Adipose tissue (tissue), 3 donors: ENCODE results near the gene MYO5A. TPM values are rescaled to one million over a fixed set of nuclear protein-coding genes. Genes with fewer than 3 reads are reported as not detected.

ENCODE experiments used
- H3K27ac ChIP-seq: one replicate; pipeline ENCODE4 v1.5.1; 2013; ENCODE audit warnings: low read depth, low read length
- WGBS, 3 donors: extraction: QIAGEN DNeasy Blood & Tissue Kit; methylation state at CpG; one replicate each; pipeline ENCODE4 v1.1.7; 2013; 5-methylcytosine and 5-hydroxymethylcytosine counted together
- polyA plus RNA-seq, 3 donors: library from polyadenylated mRNA; stranded (reverse); fragments of 200-250 nt; gene quantifications; one replicate each; pipeline ENCODE4 v1.2.3, GENCODE V29; 2013
- donor health status: healthy with polysubstance abuse.
- donor health status: Bipolar disorder and iron deficiency.
- donor health status: healthy.

The MYO5A gene
- polyA plus RNA-seq, 3 donors: 3.0 to 10.1 (median 9.1) TPM

DNA sequence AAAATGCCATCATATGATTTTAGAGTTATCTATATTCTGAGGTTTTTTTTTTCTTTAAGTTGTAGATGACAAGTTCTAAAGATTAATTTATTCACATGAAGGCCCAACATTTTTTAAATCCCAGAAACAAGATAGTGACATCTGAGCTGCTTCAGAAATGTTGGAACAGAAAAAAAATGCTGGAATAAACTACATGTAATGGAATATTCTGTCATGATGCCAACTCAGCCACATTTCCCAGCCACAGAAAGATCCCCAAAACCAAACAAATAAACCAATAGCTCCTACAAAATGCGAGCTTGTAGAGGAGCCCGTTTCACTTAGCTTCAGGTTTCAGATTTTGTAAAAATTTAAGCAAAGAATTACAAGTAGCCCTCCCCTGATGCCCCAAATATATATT is 122.1 kb downstream of the MYO5A start:
- WGBS, 3 donors: 93 to 97% (median 95%) methylated on average over 2 of the region's 2 CpGs
- H3K27ac ChIP-seq: no peak overlapping the region

DNA sequence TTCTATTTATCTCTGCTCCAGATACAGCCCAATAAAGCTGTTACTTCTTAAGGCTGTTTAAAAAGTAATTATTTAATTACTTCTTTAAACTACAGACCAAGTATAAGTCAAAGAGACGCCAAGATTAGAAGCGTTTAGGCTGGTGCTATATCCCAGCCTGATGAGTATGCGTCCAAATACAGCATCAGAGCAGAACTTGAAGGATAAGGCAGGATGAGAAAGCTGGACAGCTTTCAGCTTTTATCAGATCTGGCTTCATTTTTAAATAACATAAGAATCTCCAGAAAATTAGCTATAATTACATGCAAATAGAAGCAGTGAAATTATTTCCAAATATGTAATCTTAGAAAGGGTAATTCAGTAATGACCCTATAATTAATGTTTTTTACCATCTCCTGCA is 122.8 kb downstream of the MYO5A start:
- no peak overlapping the region for H3K27ac ChIP-seq
- WGBS, 3 donors: 70 to 92% (median 85%) methylated on average over 3 of the region's 3 CpGs

DNA sequence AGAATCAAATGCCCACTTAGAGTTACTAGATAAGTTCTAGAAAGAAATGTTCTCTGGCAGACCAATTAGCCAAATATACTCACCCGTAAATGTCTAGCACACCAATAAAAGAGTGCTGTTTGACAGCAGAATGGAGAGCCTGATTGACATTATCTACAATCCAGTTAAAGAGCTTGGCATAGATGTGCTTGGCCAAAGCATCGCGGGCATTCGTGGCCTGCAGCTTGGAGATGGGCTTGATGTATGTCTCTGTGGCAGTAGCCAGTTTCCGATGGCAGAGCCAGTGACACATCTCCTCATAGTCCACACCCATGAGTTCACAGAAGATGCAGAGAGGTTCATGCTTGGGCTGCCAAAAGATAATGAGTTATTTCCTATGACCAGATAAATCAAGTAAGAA is 131.6 kb downstream of the MYO5A start:
- WGBS, 3 donors: 94 to 95% (median 95%) methylated on average over 5 of the region's 5 CpGs

DNA sequence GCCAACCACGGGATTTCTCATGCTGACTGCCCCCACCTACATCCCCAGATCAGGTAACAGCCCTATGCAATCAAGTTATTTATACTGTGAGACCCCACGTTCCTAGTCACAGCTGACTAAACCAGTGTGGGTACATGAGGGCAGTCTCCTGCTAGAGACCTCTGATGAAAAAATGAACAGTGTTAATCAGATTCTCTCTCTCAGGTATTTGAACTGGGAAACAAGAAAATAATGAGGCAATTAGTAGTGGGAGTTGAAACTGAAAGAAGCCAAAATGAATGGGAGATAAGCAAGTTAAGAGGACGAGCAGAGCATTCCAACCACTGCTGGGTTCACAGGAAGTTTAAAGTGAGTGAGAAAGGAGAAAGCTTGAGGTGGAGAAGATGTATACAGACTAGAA is 134.6 kb downstream of the MYO5A start:
- 64 to 69% (median 69%) methylated on average over 3 of the region's 3 CpGs for WGBS, 3 donors
- no peak overlapping the region for H3K27ac ChIP-seq

More for the DNA sequence above, 131.6 kb downstream of the MYO5A start:
- no peak overlapping the region for H3K27ac ChIP-seq

DNA sequence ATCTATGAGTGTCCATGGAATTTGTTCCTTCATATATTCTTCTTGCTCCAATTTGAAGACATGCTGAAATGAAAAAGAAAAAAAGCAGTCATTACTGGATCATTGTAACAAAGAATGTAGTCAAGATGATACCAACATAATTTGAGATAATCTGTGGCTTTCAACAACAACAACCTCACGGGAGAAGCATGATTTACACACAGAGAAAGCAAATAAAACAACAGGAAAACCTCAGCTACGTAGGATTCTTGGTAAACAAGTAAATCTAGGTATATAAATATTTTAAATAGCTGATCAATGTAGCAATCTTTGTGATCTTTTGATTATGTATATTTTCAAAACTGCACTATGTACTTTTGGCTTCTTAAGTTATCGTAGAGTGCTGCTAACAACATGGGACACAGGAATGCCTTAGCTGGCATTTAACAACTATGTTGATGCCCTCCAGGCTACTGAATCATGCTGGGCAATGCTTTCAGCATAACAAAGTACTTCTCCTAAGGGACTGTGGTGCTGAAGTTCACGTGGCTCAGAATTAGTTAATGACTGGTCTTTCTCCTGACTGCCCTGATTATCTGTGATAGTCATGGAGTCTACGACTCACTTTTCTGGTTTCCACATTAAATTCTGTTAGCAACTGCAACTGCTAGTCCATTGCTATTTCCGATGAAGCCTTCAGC is 136.5 kb downstream of the MYO5A start:
- no peak overlapping the region for H3K27ac ChIP-seq
- WGBS, 3 donors: 80 to 86% (median 81%) methylated on average over 6 of the region's 6 CpGs

DNA sequence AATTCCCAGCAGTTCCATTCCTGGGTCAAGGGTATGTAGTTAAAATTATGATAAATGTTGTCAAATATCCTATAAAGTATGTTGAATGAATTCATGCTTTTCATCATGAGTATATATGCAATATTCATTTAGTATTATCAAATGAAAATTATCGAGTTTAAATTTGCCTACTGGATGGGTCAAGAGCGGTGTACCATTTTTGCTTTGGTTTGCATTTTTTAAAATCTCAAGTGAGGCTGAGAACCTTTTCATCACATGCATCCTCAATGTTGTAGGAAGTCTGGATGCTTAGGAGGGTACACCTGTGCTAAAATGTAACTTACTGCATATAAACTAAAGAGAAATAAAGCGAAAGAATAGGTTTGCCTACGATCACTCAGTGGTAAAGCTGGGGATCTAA is 137.6 kb downstream of the MYO5A start:
- 97% methylated on average over 4 of the region's 4 CpGs for WGBS, 3 donors

DNA sequence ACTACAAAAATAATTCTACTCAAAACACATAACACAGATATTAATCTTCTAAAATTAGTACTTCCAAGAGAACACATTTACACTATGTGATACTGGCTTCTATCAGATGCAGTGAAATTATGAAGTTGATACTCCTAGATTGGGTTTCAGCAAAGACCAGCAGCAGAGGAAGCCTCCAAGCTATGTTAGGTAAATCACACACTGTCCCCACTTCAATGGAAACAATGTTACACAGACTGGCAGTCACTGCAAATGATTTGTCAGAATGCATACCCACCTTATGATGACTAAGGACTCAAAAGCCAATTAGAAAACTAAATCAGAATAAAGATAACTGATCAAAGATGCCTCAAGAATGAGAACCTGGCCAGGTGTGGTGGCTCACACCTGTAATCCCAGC is 143.0 kb downstream of the MYO5A start:
- no peak overlapping the region for H3K27ac ChIP-seq

More for the DNA sequence above, 137.6 kb downstream of the MYO5A start:
- H3K27ac ChIP-seq: no peak overlapping the region

DNA sequence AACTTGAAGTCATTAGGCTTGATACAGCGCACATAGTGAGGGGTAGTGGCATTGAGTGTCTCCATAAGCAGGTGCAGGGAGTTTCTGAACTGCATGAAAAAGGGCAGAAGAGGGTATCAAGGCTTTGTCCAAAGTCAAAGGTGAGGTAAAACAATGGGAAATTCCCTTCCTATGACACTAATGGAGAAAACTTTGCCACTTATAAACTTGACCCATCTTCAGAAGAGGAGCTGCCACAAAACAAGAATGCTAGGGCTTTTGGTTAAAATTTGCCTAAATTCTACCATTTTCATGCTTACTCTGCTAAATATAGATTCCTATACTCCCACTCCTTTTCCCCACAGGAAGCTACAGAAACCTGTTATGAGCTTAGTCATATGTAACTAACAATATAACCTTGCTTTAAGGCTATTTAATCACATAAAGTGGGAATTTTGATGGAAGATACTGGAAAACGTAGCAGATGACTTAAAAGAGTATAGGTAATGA is 145.5 kb downstream of the MYO5A start:
- 93 to 96% (median 95%) methylated on average over 2 of the region's 2 CpGs for WGBS, 3 donors
- H3K27ac ChIP-seq: no peak overlapping the region

DNA sequence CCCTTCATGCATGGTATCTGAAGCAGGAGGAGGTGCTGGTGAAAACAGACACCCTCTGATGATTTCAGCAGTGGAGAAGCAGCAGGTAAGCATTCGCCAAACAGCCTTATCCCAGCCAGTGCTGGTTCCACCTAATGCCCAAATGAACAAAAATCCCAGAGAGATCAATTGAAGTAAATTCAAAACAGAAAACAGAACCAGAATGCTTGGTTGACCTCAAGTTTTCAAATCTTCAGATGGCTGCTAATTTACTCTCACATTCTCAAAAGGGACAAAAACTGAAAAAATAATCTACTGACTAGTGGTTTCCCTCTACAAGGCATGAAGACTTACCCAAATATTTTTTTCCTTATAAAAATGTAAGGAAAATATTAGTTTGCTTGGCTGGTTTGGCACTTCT is 146.0 kb downstream of the MYO5A start:
- 97 to 100% (median 98%) methylated on average over 1 of the region's 1 CpG for WGBS, 3 donors

DNA sequence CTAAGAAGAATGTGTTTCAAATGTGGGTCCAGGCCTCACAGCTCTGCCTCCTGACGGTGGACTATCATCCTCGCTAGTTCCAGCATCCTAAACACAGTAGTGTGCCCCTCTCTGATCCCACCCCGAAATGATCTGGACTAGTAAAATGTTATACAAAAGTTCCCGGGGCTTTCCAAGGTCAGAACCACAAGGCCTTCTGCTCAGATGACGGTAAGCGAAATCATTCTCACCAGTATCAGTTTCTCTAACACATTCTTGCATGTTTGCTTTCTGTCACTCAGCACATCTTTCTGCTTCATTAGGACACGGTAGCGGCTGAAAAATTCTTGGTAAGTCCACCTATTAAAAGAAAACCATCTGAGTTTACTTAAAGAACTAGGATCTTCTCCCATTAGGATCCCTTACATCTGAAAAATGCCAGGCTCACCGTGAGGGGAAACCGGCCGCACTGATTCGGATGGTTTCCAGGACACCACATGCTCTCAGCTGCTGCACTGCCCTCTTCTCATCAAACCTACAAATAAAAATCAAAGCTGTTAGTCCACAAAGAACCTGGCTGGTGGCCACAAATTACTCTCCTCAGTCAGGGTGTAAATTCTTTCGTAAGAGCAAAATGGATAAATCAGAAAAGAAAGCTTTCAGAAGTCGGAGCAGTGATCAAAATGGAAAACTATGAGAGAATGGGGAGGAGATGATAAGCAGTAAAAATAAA is 149.1 kb downstream of the MYO5A start:
- 82 to 85% (median 84%) methylated on average over 14 of the region's 14 CpGs for WGBS, 3 donors

More for the DNA sequence above, 146.0 kb downstream of the MYO5A start:
- no peak overlapping the region for H3K27ac ChIP-seq

DNA sequence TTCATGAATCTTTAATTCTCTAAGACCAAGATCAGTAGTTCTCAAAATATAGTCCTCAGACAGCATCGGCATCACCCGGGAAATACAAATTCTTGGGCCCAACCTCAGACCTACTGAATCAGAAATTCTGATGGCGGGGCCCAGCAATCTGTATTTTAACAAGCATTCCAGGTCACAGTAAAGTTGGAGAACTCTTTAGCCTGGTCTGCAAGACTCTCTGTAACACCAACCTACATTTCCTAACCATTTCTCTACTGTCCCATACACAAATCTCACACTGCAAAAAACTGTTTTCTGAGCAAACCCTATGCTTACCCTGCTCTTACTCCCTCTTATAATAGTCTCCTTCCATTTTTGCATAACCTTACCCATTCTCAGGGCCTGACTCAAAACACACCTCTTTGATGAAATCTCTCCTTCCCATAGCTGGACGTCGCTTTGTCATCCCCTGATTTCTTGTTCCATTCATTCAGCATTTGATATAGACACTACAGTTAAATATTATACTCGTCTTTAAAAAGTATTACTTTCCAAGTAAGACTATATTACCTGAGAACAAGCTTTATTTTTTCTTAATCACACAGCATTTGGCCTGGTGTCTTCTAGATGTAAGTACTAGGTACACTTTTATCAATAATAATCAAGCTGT is 149.8 kb downstream of the MYO5A start:
- WGBS, 3 donors: 86 to 97% (median 92%) methylated on average over 6 of the region's 6 CpGs
- H3K27ac ChIP-seq: no peak overlapping the region

More for the DNA sequence above, 149.1 kb downstream of the MYO5A start:
- H3K27ac ChIP-seq: no peak overlapping the region

DNA sequence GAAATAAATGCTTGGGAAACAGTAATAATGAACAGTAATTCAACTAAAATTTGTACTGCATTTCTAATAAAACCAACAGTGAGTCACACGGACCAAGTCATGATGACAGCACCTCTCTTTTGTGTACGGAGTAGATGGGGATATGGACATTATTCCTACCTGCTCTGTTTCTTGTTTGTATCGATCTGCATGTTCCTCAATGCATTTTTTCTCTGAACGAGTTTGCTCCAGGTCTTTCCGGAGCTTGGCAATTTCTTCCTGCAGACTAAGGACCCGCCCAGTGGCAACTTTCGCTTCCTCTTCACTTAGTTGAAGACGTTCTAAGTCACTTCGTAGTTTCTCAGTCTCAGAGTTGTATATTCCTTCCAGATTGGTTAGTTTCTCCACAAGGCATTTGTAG is 158.7 kb downstream of the MYO5A start:
- 79 to 93% (median 87%) methylated on average over 9 of the region's 9 CpGs for WGBS, 3 donors
- H3K27ac ChIP-seq: no peak overlapping the region

DNA sequence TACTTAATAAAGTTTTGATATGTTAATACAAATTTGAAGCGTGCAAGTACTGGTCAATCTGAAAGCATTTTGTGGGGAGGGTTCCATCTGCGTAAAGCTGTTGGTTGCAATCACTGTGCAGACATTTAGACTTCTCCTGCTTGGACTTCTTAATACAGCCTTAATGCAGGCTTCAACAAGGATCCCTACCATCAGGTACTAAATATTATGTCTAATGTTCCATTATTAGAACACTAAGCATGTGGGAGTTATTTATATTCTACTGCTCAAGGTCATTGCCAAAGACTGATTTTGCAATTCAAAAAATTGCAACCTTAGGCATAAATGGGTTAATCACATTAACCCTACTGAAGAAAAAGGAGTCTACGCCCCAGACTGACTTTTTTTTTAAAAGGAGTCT is 159.2 kb downstream of the MYO5A start:
- WGBS, 3 donors: 92 to 98% (median 93%) methylated on average over 3 of the region's 3 CpGs
- no peak overlapping the region for H3K27ac ChIP-seq

DNA sequence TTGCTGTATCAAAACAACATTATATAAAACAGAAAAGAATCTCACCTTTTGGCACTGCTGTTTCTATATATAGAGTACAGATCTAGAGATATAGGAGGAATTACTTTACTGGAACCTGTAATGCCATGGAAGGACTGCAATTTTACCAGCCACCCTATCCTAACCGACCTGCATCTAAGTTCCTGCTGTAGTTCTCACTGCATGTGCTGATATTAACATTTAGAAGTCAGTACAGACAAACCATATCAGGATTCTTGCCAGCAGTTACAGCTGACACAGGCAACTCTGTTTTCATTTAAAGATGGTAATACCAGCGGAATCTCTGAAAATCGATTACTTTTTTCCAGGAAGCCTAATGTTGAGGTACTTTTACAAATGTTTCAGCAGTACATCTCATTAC is 159.7 kb downstream of the MYO5A start:
- no peak overlapping the region for H3K27ac ChIP-seq
- WGBS, 3 donors: 88 to 98% (median 90%) methylated on average over 3 of the region's 3 CpGs

DNA sequence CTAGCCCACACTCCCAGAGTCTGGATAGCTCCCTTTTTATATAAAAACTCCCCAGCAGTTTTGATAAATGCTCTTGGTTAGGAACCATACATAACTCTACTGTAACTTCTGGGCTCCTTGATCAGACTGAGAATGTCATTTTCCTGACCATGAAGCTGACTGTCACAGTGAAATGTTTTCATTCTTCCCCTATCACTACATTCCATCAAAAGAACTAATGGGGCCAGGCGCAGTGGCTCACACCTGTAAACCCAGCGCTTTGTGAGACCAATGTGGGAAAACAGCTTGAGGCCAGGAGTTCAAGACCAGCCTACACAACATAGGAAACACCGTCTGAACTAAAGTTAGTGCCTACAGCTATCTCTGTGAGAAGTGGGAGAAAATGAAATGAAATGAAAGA is 160.3 kb downstream of the MYO5A start:
- WGBS, 3 donors: 87 to 94% (median 93%) methylated on average over 3 of the region's 3 CpGs
- no peak overlapping the region for H3K27ac ChIP-seq

DNA sequence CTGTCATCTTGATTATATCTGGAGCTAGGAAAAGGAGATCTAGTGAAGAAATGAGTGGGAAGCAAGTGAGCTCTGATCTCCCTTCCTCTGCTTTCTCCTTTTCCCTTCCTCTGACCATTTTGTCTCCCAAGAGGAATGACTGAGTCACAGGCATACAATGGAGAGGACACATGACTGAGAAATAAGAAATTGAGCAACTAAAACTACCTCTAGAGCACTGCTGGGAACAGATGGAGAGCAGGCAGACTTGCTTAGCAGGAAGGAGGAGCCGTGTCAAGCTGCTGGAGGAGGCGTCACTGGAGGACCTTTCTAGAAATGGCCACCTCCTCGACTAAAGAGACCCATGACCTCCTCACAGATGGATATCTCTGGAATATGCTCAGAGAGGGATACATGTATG is 166.2 kb downstream of the MYO5A start:
- 71 to 90% (median 81%) methylated on average over 3 of the region's 3 CpGs for WGBS, 3 donors
- H3K27ac ChIP-seq: no peak overlapping the region

DNA sequence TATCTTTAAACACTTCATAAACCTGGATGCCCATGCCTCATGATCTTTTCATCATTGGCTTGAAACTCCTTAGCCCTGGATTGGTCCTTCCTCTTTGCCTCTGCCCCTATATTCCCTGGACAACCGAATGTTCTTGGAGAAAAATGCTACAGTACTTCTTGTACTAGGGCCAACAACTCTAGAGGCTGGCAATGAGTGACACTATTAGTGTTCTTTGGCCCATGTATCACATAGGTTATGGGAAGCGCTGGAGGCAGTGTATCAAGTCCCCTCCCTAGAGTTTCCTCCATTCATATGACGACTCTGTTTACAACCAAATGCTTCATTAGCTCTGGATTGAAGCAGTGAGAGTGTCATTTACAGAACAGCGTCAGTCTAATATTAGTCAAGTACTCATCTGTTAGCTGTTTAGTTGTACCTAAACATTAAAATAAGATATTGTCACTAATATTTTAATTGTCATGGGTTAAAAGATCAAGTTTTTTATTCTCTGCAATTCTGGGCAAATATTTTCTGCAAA is 166.6 kb downstream of the MYO5A start:
- WGBS, 3 donors: 92 to 96% (median 93%) methylated on average over 4 of the region's 4 CpGs

DNA sequence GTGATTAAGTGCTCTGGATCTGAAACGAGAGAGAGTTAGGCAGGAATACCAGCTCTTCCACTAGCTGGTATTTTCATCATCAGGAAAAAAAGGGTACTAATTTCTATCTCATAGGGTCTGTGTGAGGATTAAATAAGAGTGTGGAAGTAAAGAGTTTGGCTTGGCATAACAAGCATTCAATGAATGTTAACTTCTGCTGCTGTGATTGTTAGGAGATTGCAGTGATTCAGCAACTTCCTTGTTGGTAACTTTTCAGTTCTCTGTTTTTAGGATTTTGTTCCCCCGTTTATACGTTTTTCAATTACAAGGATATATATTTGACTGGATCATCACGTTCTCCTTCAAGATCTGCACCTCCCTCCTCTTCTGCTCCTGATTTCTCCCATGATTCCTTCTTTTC is 167.2 kb downstream of the MYO5A start:
- no peak overlapping the region for H3K27ac ChIP-seq

More for the DNA sequence above, 166.6 kb downstream of the MYO5A start:
- no peak overlapping the region for H3K27ac ChIP-seq

More for the DNA sequence above, 167.2 kb downstream of the MYO5A start:
- 71 to 76% (median 75%) methylated on average over 4 of the region's 4 CpGs for WGBS, 3 donors
